Hepatocyte (in vitro differentiated cells): ENCODE results near the gene EEFSEC.

Experiments
- CTCF ChIP-seq: fragments of 200-600 bp; sonication (generic); IDR thresholded peaks from 2 replicates; pipeline ENCODE4 v1.5.1; 2016; ENCODE audit warnings: antibody characterized with exemption, mild to moderate bottlenecking; ENCODE audit not compliant: poor library complexity
- EZH2 ChIP-seq: fragments of 200-600 bp; sonication (generic); IDR thresholded peaks from 2 replicates; pipeline ENCODE4 v1.6.1; 2016; ENCODE audit warnings: antibody characterized with exemption, mild to moderate bottlenecking, borderline replicate concordance

DNA sequence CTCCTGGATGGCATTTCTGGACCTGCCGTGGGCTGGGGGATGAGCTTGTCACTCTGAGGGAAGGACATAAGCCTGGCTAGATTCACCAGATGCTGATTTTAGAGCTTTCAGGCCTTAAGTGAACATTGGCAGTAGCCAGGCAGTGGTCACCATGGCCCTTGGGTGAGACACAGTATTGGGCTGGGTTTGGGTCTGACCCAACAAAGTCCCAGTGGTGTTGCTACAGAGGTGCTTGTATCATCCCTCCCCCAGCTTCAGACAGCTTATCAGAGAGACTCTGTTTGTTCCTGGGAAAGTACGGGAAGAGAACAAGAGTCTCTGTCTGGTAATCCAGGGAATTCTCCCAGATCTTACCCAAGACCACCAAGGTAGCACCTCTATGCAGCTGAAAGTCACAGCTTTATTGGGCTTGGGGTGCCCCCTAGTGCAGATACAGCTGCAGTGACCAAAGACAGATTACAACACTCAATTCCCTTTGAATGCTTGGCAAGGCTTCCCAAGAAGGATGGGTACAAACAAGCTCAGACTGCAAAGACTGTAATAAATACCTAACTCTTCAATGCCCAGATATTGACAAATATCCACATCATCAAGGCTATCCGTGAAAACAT, 19.9 kb upstream of the EEFSEC start:
- TF ChIP-seq CTCF (peak; percentile 47), EZH2 (no peak)
